OCI-LY1 (cell line): ENCODE data around the gene RNF115.

Experiments used
- EZH2 ChIP-seq: fragments of 200-600 bp; sonication (generic), shearing (Covaris generic); IDR thresholded peaks from 2 replicates; pipeline ENCODE4 v1.8.0; 2017; ENCODE audit warnings: borderline replicate concordance, mixed run types, mild to moderate bottlenecking, antibody characterized with exemption, low read length, moderate library complexity, mixed read lengths
- TF ChIP-seq, protein P1 (sequence below): fragments of 200-600 bp; sonication (generic), shearing (Covaris generic); IDR thresholded peaks from 2 replicates; pipeline ENCODE4 v1.5.1; 2017; ENCODE audit warnings: mild to moderate bottlenecking, antibody characterized with exemption, low read length, moderate library complexity, mixed read lengths

DNA sequence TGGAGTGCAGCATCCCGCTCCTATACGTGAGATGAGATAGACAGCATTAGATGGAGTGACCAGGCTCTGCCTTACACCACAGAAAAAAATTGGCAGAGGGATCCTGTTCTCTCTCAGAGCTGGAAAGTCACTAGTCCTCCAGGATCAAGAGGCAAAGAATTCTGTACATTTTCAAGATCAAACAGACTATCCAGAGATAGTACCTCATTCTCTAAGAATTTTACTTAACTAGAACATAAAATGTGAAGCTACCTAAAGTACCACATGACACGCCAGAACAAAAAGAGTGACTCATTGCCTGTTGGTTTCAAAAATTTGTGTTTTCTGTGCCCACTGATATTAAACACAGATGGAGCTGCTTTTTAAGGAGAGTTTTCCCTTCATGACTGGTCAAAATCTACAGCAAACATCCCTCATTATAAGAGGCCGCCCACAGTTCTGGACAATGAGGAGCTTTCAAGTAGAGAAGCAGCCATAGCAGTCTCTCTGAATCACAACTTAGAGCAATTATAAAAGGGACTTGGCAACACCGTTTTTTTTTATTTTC is 72.3 kb downstream of the RNF115 start:
- TF ChIP-seq, protein P1, sequence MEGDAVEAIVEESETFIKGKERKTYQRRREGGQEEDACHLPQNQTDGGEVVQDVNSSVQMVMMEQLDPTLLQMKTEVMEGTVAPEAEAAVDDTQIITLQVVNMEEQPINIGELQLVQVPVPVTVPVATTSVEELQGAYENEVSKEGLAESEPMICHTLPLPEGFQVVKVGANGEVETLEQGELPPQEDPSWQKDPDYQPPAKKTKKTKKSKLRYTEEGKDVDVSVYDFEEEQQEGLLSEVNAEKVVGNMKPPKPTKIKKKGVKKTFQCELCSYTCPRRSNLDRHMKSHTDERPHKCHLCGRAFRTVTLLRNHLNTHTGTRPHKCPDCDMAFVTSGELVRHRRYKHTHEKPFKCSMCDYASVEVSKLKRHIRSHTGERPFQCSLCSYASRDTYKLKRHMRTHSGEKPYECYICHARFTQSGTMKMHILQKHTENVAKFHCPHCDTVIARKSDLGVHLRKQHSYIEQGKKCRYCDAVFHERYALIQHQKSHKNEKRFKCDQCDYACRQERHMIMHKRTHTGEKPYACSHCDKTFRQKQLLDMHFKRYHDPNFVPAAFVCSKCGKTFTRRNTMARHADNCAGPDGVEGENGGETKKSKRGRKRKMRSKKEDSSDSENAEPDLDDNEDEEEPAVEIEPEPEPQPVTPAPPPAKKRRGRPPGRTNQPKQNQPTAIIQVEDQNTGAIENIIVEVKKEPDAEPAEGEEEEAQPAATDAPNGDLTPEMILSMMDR: no peak
- TF ChIP-seq EZH2: no peak
